ENCODE results near the gene SNX24.
A peak's percentile ranks its signal among the peaks of the same experiment; 100 is the strongest.

The SNX24 gene

DNA sequence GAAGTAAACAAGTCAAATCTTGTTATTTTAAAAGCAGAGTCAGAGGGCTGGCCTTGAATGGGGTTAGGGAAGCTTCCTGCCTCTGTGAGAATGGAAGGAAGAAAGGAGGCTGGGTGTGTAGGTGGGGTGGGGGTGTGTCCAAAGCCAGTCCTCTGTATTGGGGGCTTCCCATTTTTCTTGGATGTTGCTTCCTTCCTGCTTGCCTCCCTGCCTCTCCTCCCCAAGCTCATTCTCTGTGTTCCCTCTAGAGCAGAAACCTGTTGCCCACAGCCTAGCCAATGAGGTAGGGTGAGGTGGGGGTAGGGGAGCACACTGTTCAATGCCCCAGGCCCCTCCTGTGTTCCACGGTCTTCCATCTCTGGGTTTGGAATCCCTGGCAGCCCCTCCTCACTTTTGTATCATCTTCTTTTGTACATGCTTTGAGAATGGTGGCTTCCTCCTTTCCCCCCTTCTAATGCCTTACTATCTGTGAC lies 39.7 kb downstream of the SNX24 start:
- DNase-seq (ENCODE audit: extremely low read depth, low read depth) = no peak
- TF ChIP-seq CTCF (IDR thresholded peaks at IDR 0.05; ENCODE audit: low read depth, low read length) = no peak

GRCh38 chr5:122885891-122886290 lies 40.5 kb downstream of the SNX24 start:
- no peak for TF ChIP-seq CTCF (IDR thresholded peaks at IDR 0.05; ENCODE audit: low read depth, low read length)
- no peak for DNase-seq (ENCODE audit: extremely low read depth, low read depth)

- TF ChIP-seq CTCF (IDR thresholded peaks at IDR 0.05; ENCODE audit: low read depth, low read length) = no peak
- no peak for DNase-seq (ENCODE audit: extremely low read depth, low read depth)
Measured at GRCh38 chr5:122895141-122895540, 49.7 kb downstream of the SNX24 start.

GRCh38 chr5:122896598-122897282 lies 51.3 kb downstream of the SNX24 start:
- TF ChIP-seq CTCF (IDR thresholded peaks at IDR 0.05; ENCODE audit: low read depth, low read length) = peak; percentile 56
- DNase-seq (ENCODE audit: extremely low read depth, low read depth) = no peak

DNA sequence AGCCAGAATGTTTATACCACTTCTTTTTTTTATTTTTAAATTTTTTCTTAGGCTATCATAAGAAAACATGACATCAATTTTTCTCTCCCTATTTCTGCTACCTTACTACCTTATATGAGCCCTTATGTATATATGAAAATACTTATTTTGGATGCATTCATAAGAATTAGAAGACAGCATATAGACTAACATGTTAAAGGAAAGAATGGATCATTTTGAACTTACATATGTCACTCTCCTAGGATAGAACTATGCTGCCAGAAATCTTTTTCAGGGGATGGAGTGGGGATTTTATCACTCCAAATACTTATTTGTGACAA lies 51.8 kb downstream of the SNX24 start:
- no peak for TF ChIP-seq CTCF (IDR thresholded peaks at IDR 0.05; ENCODE audit: low read depth, low read length)
- DNase-seq (ENCODE audit: extremely low read depth, low read depth) = no peak

DNA sequence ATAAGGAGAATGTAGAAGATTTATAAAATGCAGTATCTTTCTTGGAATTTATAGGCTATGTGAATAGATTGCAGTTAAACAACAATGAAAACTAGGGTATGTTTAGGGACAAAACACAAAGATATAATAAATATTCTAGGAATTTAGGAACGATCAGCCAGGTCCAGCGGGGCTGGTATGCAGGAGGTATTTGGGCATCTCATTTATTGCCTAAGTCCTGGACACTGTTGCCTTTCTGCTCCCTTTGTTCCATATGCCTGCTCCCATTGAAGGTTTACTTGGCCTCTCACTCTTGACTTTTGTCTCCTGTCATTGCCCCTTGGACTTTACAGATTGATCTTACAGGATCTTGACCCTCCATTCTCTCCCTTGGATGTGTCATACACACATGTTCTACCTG lies 55.9 kb downstream of the SNX24 start:
- DNase-seq (ENCODE audit: extremely low read depth, low read depth) = no peak
- no peak for TF ChIP-seq CTCF (IDR thresholded peaks at IDR 0.05; ENCODE audit: low read depth, low read length)

DNA sequence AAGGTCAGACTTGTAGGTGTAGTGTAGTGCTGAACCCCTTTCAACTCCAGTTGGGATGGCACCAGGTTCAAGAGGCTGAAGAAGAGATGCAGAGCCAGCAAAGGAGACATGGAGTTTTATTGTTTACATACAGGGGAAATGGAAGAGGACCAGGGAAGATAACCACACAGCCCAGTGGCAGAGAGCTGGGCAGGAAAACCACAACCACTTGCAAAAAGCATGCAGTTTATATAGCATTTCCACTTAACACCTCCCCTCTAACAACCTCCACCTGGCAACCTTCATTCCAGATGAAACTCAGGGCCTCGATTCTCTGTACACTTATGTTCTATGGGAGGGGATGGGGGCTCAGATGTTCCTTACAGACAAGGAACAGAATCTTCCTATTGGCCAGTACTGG lies 56.9 kb downstream of the SNX24 start:
- TF ChIP-seq CTCF (IDR thresholded peaks at IDR 0.05; ENCODE audit: low read depth, low read length) = no peak
- DNase-seq (ENCODE audit: extremely low read depth, low read depth) = no peak
